ENCODE data around the gene IKZF4. TPM values are rescaled to one million over a fixed set of nuclear protein-coding genes. Genes with fewer than 3 reads are reported as not detected.
"Not testable (repeated sequence)": the region's sequence is repeated elsewhere in the genome, so short reads cannot be mapped to it uniquely, and the experiment has no call there.

IKZF4 gene
- total RNA-seq (2014; rRNA removed; shearing (Covaris generic)): 0.78 and 1.8 TPM in 2 replicates

DNA sequence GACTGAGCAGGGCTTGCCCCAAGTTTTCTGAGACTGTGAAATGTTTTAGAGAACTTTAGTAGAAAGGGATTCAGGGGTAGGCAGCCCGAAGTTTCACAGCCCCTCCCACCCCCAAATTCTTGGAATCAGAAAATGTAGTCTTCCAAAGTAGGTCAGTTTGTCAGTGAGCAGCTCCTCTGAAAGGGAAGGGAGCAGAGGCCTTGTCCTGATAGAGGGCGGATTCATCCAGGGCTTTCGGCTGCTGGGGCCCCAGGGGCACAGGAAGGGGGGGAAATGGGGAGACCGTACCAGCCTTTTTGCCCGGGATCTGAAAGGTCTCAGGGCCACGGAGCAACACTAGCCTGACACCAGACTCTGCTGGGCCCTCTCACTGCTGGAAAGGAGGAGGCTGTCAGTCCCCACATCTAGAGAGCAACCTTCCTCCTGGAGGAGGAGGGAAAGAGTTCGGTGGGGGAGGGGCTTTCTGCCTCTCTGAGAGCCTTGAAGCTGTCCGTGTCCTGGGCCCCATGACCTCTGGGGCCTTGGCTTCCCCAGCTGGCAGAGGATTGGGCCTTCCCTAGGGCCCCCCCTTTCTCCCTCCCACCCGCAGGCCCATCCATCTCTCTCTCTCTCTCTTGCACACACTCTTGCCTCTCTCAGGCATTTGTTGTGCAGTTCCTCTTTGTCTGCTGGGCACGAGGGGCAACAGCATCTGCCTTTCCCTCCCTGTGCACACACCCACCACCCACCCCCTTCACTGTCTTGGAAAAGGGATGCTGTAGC is at the start of gene IKZF4:
Gene IKZF4, plus strand, starts transcription at position 621 of the 762 bp plus-strand sequence. CDS start 451 bp downstream, outside the sequence.
- DNase-seq (ENCODE audit: low read depth): no peak

DNA sequence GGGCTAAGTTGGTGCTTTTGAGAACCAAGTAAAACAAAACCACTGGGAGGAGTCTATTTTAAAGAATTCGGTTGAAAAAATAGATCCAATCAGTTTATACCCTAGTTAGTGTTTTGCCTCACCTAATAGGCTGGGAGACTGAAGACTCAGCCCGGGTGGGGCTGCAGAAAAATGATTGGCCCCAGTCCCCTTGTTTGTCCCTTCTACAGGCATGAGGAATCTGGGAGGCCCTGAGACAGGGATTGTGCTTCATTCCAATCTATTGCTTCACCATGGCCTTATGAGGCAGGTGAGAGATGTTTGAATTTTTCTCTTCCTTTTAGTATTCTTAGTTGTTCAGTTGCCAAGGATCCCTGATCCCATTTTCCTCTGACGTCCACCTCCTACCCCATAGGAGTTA is 48.8 kb upstream of the IKZF4 start:
- DNase-seq (ENCODE audit: low read depth): peak; percentile 69

DNA sequence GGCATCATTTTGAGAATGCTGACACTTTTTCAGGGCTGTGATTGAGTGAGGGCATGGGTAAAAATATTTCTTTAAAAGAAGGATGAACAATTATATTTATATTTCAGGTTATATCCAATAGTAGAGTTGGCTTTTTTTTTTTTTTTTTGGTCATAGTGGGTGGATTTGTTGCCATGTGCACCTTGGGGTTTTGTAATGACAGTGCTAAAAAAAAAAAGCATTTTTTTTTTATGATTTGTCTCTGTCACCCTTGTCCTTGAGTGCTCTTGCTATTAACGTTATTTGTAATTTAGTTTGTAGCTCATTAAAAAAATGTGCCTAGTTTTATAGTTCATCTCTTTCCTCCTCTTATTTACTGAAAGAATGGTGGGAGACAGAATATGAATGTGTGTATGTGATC is 48.4 kb upstream of the IKZF4 start:
- no peak for DNase-seq (ENCODE audit: low read depth)

DNA sequence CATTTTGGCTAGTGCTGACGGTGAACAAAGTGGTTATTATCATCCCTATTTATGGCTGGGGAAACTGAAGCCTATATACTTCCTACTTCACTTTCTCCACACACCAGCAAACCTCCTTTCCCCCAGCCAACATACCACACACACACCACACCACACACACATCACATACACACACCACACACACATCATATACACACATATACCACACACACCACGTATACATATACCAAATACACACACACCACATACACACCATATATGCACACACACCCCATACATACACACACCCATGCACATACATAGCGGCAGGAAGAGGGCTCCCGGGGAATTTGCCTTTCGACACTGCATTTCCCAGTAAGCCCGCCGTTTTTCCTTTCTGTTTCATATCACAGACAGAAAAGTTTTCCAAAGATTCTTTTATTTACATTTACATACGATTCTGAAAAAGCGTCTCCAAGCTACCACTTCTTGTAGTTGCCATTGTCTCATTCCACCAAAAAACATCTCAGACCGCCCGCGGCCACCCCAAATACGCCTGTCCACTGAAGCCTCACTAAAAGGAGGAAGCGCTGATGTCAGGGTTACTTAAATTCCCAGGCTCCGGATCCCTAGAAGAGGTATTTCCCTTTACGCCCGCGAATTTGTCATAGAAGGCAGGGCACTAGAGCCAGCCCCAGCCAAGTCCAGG is 47.8 kb upstream of the IKZF4 start:
- no peak for DNase-seq (ENCODE audit: low read depth)

DNA sequence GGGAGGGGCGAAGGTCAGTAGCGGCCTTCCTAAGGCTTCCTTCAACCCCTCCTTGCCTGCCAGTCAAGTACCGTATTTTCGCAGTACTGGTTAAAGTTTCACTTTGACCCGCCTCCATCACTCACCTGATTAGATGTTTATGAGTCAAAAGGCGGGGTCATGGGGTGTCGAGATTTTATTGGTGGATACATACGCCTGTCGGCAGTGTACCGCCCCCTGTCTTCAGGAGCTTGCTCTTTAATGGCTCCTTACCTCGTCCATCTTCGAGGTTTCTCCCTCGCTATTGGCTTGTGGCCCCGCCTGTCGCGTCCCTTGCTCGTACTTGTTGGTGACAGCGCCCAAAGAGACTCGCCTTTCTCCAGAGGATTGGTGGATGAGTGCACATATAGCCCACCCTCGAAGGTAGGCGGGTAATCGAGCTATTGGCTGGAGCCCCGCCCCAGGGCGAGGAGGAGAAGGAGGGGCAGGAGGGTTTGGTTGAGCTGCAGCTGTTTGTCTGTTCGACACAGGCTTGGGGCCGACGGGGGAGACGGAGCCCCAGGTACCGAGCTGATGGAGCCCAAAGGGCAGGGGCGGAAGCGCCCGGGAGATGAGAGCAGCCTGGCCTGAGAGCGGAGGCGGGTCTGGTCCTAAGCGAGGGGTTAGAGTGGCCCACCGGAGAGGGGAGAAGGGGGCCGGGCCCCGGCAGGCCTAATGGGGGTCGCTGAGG is 47.1 kb upstream of the IKZF4 start, which contains the start of gene RAB5B:
Gene RAB5B, plus strand, starts transcription at position 480 of the 709 bp plus-strand sequence. CDS start 12,883 bp downstream, outside the sequence.
- peak; percentile 100 for DNase-seq (ENCODE audit: low read depth)

DNA sequence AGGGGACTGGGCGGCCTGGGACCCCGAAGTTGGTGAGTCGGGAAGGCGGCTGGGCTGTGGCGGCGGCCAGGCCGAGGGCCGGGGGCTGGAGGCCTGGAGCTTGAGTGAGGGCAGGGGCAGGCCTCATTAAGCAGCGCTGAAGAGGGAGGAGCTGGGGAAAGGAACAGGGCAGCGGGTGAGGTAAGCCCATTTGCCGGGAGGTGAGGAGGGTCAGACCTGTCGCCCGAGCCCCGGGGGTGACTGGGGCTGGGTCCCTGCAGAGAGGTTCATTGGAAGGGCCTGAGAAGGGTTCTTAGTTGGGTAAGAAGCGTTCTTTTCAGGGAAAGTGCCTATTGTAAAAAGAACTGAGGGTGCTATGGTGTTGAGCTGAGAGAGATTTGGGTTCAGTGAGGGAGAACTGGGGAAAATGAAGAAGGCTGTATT is 46.5 kb upstream of the IKZF4 start:
- DNase-seq (ENCODE audit: low read depth): peak; percentile 33

DNA sequence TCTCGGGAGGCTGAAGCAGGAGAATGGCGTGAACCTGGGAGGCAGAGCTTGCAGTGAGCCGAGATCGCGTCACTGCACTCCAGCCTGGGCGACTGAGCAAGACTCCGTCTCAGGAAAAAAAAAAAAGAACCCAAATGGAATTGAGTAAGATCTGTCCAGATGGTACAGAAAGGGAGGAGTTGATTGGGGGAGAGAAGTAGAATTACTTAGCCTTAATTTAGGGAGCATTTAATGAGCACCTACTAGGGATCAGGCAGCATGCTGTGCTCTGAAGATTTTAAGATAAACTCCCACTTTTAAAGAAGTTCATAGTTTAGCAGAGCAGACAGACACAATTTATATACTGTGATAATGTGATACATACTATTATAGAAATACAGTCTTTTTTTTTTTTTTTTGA is 42.5 kb upstream of the IKZF4 start:
- DNase-seq (ENCODE audit: low read depth): no peak

DNA sequence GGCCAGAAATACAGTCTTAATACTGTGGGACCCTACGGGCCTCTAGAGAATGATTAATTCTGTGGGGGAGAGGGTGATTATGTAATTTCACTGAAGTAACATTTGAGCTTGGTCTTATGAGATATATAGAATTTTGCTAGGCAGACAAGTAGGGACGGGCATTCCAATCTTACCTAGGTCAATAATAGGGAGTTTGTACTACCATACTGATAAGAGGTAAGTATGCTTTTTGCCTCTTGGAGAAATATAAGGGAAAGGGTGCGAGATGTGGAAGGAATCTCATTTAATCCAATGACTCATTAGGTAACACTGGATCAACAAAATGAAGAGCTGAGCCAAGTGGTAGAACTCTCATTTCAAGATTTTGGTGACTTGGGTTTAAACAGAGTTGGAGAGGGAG is 41.8 kb upstream of the IKZF4 start:
- DNase-seq (ENCODE audit: low read depth): no peak

DNA sequence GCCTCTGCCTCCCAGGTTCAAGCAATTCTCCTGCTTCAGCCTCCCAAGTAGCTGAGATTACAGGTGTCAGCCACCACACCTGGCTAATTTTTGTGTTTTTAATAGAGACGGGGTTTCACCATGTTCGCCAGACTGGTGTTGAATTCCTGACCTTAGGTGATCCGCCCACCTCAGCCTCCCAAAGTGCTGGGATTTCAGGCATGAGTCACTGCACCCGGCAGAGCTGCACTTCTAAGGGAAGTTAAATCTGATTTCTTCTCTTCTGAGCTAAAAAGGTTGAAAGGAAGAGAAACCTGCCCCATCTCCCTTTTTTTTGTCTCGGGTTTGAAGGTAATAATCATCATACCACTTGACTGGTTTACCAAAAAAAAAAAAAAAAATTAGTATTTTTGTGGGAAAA is 39.0 kb upstream of the IKZF4 start:
- not testable (repeated sequence) for DNase-seq (ENCODE audit: low read depth)

DNA sequence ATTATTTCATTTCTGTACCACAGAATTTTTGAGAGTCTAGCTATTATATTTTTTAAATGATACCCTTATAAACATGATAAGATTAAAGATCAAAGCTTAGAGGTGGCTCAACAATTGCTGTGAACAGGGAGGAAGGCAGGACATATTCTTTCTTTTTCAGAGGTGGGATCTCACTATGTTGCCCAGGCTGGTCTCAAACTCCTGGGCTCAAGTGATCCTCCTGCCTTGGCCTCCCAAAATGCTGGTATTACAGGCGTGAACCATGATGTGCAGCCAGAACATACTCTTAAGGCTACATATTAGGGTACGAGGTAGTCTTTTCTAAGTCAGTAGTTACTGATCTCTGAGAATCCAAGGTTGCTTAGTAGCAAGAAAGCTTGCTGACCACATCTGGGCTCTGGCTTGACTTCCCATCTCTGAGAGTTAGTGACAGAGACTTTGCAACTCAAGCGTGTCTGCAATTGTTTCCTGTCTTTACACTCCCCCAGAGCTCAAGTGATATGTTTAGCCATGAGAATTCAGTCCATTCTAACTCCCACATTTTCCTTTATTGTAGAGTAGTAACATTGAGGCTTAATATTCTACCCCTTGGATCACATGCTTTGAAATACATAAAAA is 38.4 kb upstream of the IKZF4 start:
- no peak for DNase-seq (ENCODE audit: low read depth)

DNA sequence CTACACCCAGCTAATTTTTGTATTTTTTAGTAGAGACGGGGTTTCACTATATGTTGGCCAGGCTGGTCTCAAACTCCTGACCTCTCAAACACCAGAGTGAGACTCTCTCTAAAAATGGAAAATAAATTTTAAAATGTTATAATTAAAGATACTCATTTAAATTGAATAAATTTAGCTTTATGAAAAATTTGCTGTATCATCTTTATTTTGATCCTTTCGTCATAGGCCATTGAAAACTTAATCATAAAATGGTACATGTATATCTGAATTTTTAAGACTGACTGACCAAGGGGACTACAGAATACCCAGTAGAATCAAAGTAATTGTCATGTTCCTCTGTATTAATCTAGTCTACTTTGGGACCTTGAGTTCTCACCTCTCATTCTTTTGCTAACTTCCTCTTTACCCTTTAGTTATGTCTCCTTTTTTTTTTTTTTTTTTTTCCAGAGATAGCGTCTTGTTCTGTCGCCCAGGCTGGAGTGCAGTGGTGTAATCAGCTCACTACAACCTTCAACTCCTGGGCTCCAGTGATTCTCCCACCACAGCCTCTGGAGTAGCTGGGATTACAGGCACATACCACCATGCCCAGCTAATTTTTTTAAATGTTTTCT is 37.5 kb upstream of the IKZF4 start:
- DNase-seq (ENCODE audit: low read depth): no peak

DNA sequence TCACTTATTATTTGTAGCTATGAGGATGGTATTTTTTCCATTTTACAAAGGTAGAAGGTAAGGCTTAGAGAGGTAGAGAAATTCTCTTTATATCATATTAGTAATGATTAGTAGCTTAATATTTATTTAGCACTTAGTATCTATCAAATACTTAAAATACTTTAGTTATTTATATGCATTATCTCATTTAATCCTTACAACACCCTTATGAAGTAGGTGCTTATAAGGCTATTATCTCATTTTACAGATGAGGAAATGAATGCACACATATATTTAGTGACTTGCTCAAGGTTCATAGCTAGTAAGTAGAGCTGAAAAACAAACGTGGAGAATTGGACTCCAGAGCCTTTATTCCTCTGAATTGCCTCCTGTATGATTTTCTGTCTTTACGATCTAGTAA is 36.0 kb upstream of the IKZF4 start:
- no peak for DNase-seq (ENCODE audit: low read depth)

DNA sequence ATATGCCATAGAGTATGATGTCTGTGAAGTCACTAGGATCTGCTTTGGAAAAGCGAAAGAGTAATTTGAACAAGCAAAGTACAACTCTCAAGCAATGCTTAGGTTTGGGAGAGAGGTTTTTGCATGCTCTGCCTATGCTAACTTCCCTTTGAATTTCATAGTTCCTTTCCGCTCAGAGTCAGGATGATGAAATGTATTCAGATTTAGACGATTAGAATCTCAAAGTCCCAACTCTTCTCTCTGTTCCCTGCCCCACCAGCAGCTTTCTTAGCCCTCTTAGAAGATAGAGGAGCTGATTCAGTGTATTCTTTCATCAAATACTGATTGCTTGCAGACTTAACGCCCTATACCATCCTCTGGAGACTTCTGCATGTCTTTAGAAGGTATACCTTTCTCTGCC is 35.5 kb upstream of the IKZF4 start:
- no peak for DNase-seq (ENCODE audit: low read depth)

DNA sequence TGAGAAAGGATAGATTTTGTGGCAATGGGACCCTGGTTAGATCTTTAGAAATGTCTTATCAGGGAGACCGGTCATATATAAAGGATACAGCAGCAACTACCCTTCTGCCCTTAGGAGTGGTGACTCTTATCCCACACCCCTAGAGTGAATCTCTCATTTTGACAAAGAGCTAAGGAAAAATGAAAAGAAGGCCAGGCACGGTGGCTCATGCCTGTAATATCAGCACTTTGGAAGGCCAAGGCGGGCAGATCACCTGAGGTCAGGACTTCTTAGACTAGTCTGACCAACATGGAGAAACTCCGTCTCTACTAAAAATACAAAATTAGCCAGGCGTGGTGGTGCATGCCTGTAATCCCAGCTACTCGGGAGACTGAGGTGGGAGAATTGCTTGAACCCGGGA is 34.9 kb upstream of the IKZF4 start:
- not testable (repeated sequence) for DNase-seq (ENCODE audit: low read depth)

DNA sequence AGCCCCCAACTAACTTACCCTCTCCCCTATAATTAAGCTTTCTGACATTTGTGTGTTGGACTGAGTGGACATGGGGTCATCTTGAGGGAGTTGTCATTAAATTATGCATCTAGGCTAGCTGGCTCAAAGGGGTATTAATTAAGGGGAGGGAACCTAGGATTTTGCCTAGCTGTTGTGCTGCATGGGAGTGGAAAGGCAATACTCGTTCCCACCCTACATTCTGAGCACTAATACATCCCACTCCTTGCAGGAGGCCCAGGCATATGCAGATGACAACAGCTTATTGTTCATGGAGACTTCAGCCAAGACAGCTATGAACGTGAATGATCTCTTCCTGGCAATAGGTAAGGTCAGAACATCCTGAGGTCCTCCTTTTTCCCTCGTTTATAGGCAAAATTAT is 29.7 kb upstream of the IKZF4 start:
- no peak for DNase-seq (ENCODE audit: low read depth)

DNA sequence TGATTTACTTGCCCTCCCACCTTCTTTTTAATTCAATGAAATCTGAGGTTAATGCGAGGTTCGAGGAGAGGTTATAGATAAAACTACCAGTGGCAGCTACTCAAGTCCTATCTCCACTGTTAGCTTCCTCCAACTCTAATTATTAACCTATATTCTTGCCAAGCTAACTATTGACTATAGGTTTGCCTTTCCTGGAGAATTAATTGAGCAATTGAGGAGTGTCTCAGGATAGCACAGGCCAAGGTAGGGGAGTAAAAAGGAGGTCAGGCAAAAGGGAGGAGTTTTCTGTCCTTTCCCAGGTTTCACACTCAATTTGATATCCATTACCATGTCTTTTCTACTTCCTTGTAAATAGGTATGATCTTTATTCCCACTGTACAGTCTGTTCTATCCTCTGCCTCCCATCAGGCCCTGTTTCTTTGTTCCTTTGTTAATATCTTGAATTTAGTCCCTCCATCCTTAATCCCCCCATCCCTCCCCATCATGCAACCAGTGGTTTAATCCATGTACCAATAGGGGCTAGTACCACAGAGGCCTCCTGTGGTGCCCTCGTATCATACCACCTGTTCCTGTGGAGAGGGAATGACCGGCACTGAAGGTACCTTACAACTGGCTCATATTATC is 27.5 kb upstream of the IKZF4 start:
- DNase-seq (ENCODE audit: low read depth): no peak

DNA sequence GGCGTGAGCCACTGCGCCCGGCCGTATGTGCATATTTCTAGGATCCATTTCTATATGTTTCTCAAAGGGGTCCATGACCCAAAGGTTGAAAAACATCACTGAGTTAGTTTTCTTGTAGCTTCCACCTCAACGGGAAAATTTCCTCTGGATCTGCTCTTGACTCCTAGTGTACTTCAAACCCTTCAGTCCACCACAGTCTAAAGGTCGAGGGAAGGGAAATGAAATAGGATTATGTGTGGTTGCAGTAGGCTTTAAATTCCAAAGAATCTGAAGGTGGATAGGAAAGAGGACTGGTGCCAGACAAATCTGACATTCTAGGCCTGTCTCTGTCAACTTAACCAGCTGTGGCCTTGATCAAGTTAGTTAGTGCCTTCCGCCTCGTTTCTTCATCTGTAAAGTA is 25.5 kb upstream of the IKZF4 start:
- no peak for DNase-seq (ENCODE audit: low read depth)

DNA sequence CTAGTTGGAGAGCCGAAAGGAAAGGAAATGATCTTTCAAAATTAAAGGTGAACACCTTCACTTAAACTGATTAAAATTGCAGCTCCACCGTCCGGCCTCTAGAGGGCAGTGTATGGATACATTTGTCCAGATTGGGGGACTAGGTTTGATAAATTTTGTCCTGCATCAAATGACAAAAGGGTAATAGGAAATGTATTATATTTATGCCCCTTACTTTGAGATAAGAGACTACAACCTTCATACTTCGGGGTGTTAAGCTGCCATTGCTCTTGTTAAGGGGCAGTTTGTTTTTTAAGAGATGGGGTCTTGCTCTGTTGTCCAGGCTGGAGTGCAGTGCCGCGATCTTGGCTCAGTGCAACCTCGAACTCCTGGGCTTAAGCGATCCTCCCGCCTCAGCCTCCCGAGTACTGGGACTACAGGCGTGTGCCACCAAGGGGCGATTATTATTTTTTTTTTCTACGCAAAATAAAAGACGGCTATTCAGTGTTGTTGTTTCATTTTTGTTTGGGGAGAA is 24.6 kb upstream of the IKZF4 start:
- peak; percentile 57 for DNase-seq (ENCODE audit: low read depth)

DNA sequence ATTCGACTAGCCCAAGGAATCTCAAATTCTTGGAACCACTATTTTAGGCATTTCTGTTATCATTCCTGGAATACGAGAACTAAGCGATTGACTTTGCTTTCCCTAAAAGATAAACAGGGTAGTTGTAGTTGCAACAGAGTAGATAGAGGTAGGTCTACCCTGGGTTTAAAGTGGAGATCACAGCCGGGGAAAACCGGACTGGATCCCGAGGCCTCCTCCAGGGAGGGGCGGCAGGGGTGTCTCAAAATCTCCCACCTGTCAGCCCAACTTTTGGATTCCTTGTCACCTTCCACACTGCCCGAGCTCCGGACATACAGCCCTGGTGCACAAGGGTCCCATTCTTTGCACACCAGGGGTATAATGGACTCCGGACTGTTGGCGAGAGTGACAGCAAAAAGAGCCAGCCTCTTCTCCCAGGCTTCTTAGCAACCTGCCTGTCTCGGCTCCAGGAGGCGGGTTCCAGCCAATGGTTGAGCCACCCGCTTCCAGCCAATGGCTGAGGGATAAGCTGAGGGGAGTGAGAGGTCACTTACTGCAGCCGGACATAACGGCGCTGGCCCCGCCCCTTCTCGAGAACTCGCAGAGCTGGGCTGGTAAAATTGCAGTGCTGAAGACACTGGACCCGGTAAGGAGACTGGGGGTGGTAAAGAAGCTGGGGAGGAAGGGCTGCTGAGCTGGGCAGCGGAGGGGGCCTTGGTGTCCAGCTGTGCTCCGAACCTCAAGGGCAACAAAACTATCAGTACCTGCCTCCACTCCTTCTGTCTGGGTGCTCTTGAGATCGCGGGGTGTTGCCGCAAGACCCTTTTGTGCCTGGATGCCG is 23.9 kb upstream of the IKZF4 start, which contains the start of gene SUOX:
Gene SUOX, plus strand, starts transcription at position 562 of the 820 bp plus-strand sequence. CDS start 4,946 bp downstream, outside the sequence.
- DNase-seq (ENCODE audit: low read depth): peak; percentile 95

DNA sequence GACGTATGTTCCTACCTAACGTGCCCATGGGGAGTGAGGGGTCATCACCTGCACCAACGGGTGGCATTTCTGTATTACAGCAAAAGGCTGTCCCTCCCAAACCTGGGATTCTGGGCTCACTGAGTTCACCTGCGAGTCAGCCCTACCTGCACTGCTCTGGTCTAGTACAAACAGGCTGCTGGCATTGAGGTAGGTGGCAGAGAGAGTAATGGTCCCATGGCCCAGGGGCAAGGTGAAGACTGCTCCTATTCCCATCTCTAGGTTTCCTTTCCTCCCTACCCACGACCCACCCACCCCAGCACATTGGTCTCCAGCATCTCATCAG is 23.3 kb upstream of the IKZF4 start:
- no peak for DNase-seq (ENCODE audit: low read depth)

Measured in RPMI7951 (cell line).